HepG2 (cell line): Measurements from ENCODE around the gene ICAM3. TPM values are rescaled to one million over a fixed set of nuclear protein-coding genes. Genes with fewer than 3 reads are reported as not detected.

ENCODE experiments used
- CSRNP1 ChIP-seq: sonication (generic); formaldehyde crosslinking; IDR thresholded peaks from 2 replicates; pipeline ENCODE4 v1.8.1; 2023; ENCODE audit warnings: mild to moderate bottlenecking, missing genetic modification reagents
- JARID2 ChIP-seq: sonication (generic); formaldehyde crosslinking; IDR thresholded peaks from 2 replicates; pipeline ENCODE4 v1.8.1; 2023; ENCODE audit warnings: missing genetic modification reagents, inconsistent platforms; ENCODE audit not compliant: insufficient replicate concordance
- MTA3 ChIP-seq: sonication (generic); formaldehyde crosslinking; IDR thresholded peaks from 2 replicates; pipeline ENCODE4 v1.4.0; 2020; ENCODE audit warnings: missing genetic modification reagents
- NBN ChIP-seq: fragments of 450-650 bp; conservative IDR thresholded peaks from 2 replicates; pipeline ENCODE4 v1.6.1; 2017
- ZMYM4 ChIP-seq: sonication (generic); formaldehyde crosslinking; IDR thresholded peaks from 2 replicates; pipeline ENCODE4 v1.8.1; 2023; ENCODE audit warnings: mild to moderate bottlenecking, missing genetic modification reagents
- ZNF10 ChIP-seq: sonication (generic); formaldehyde crosslinking; IDR thresholded peaks from 2 replicates; pipeline ENCODE4 v1.4.0; 2020; ENCODE audit warnings: mild to moderate bottlenecking, low read depth, missing genetic modification reagents, borderline replicate concordance
- ZNF337 ChIP-seq: sonication (generic); formaldehyde crosslinking; IDR thresholded peaks from 2 replicates; pipeline ENCODE4 v1.5.1; 2020; ENCODE audit warnings: missing genetic modification reagents, low read depth, mild to moderate bottlenecking, borderline replicate concordance
- ZNF512B ChIP-seq: sonication (generic); formaldehyde crosslinking; IDR thresholded peaks from 2 replicates; pipeline ENCODE4 v1.5.1; 2020; ENCODE audit warnings: missing genetic modification reagents, mild to moderate bottlenecking, borderline replicate concordance
- ZNF562 ChIP-seq: sonication (generic); formaldehyde crosslinking; IDR thresholded peaks from 2 replicates; pipeline ENCODE4 v1.8.0; 2022; ENCODE audit warnings: missing genetic modification reagents, borderline replicate concordance
- polyA plus RNA-seq, 8 experiments: library from polyadenylated mRNA; depleted of rRNA in 3 of 8; stranded (reverse) in 7 of 8; unstranded in 1 of 8; fragments of >200 nt; fragmentation: Illumina TruSeq in 4 of 8; extraction: Trizol in 4 of 8; gene quantifications; 2 replicates each; pipeline versions ENCODE4 v1.2.1 to v1.2.3, GENCODE V29; 2011 to 2016; ENCODE audit warnings: low read depth in 4 of 8, missing spikeins in 1 of 8, mixed read lengths in 1 of 8; ENCODE audit not compliant: insufficient read depth in 1 of 8
- total RNA-seq, 5 experiments: library from RNA; depleted of rRNA; stranded (reverse); fragments of >200 nt; fragmentation: Illumina TruSeq; extraction: Trizol; gene quantifications; 2 replicates each; pipeline ENCODE4 v1.2.3, GENCODE V29; 2016; ENCODE audit warnings: low read depth in 1 of 5
- TF ChIP-seq, protein P1 (sequence below): sonication (generic); formaldehyde crosslinking; IDR thresholded peaks from 2 replicates; pipeline ENCODE4 v1.4.0; 2020; ENCODE audit warnings: missing genetic modification reagents, borderline replicate concordance
- TF ChIP-seq, protein P2 (sequence below): sonication (generic); formaldehyde crosslinking; IDR thresholded peaks from 2 replicates; pipeline ENCODE4 v1.5.1; 2020; ENCODE audit warnings: mild to moderate bottlenecking, missing genetic modification reagents, borderline replicate concordance
- TF ChIP-seq, protein P3 (sequence below): IDR thresholded peaks from 2 replicates; pipeline ENCODE4 v1.6.1; 2016; ENCODE audit warnings: mild to moderate bottlenecking

Gene ICAM3
- total and polyA plus RNA-seq, 2 of the 13 experiments (the other 11 are each of a cell fraction or from before 2014, with no cell fraction given): 14.1 to 21.0 TPM

DNA sequence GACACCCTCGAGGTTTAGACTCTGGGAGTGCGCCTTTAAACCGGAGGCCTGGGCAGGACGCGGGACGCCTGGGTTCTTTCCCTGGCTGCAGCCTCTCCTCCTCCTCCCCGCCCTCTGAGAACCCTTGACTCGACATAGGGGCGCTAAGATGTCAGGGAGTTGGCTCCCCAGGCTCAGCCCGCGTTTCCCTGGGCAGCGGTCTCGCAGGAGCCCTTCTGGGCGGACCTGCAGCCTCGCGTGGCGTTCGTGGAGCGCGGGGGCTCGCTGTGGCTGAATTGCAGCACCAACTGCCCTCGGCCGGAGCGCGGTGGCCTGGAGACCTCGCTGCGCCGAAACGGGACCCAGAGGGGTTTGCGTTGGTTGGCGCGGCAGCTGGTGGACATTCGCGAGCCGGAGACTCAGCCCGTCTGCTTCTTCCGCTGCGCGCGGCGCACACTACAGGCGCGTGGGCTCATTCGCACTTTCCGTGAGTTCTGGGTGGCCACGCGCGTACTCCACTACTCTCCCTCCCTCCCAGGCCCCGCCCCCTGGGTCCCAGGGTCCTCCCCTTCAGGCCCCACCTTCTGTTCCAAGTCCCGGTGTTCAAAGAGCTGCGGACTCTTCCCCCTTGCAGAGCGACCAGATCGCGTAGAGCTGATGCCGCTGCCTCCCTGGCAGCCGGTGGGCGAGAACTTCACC is 48.4 kb downstream of the ICAM3 start (continued):
- TF ChIP-seq CSRNP1 (0 out of 2 replicates have a peak, but pooled peaks have one; percentile 5), MTA3 (CRISPR knock-in tag) (no peak), NBN (no peak), ZNF562 (CRISPR knock-in tag) (no peak), ZNF10 (CRISPR knock-in tag) (no peak), ZNF337 (CRISPR knock-in tag) (no peak), ZMYM4 (CRISPR knock-in tag) (no peak), JARID2 (no peak), ZNF512B (CRISPR knock-in tag) (no peak)
- TF ChIP-seq, protein P1, sequence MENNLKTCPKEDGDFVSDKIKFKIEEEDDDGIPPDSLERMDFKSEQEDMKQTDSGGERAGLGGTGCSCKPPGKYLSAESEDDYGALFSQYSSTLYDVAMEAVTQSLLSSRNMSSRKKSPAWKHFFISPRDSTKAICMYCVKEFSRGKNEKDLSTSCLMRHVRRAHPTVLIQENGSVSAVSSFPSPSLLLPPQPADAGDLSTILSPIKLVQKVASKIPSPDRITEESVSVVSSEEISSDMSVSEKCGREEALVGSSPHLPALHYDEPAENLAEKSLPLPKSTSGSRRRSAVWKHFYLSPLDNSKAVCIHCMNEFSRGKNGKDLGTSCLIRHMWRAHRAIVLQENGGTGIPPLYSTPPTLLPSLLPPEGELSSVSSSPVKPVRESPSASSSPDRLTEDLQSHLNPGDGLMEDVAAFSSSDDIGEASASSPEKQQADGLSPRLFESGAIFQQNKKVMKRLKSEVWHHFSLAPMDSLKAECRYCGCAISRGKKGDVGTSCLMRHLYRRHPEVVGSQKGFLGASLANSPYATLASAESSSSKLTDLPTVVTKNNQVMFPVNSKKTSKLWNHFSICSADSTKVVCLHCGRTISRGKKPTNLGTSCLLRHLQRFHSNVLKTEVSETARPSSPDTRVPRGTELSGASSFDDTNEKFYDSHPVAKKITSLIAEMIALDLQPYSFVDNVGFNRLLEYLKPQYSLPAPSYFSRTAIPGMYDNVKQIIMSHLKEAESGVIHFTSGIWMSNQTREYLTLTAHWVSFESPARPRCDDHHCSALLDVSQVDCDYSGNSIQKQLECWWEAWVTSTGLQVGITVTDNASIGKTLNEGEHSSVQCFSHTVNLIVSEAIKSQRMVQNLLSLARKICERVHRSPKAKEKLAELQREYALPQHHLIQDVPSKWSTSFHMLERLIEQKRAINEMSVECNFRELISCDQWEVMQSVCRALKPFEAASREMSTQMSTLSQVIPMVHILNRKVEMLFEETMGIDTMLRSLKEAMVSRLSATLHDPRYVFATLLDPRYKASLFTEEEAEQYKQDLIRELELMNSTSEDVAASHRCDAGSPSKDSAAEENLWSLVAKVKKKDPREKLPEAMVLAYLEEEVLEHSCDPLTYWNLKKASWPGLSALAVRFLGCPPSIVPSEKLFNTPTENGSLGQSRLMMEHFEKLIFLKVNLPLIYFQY (CRISPR knock-in tag): no peak
- TF ChIP-seq, protein P2, sequence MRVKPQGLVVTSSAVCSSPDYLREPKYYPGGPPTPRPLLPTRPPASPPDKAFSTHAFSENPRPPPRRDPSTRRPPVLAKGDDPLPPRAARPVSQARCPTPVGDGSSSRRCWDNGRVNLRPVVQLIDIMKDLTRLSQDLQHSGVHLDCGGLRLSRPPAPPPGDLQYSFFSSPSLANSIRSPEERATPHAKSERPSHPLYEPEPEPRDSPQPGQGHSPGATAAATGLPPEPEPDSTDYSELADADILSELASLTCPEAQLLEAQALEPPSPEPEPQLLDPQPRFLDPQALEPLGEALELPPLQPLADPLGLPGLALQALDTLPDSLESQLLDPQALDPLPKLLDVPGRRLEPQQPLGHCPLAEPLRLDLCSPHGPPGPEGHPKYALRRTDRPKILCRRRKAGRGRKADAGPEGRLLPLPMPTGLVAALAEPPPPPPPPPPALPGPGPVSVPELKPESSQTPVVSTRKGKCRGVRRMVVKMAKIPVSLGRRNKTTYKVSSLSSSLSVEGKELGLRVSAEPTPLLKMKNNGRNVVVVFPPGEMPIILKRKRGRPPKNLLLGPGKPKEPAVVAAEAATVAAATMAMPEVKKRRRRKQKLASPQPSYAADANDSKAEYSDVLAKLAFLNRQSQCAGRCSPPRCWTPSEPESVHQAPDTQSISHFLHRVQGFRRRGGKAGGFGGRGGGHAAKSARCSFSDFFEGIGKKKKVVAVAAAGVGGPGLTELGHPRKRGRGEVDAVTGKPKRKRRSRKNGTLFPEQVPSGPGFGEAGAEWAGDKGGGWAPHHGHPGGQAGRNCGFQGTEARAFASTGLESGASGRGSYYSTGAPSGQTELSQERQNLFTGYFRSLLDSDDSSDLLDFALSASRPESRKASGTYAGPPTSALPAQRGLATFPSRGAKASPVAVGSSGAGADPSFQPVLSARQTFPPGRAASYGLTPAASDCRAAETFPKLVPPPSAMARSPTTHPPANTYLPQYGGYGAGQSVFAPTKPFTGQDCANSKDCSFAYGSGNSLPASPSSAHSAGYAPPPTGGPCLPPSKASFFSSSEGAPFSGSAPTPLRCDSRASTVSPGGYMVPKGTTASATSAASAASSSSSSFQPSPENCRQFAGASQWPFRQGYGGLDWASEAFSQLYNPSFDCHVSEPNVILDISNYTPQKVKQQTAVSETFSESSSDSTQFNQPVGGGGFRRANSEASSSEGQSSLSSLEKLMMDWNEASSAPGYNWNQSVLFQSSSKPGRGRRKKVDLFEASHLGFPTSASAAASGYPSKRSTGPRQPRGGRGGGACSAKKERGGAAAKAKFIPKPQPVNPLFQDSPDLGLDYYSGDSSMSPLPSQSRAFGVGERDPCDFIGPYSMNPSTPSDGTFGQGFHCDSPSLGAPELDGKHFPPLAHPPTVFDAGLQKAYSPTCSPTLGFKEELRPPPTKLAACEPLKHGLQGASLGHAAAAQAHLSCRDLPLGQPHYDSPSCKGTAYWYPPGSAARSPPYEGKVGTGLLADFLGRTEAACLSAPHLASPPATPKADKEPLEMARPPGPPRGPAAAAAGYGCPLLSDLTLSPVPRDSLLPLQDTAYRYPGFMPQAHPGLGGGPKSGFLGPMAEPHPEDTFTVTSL (CRISPR knock-in tag): no peak
- TF ChIP-seq, protein P3, sequence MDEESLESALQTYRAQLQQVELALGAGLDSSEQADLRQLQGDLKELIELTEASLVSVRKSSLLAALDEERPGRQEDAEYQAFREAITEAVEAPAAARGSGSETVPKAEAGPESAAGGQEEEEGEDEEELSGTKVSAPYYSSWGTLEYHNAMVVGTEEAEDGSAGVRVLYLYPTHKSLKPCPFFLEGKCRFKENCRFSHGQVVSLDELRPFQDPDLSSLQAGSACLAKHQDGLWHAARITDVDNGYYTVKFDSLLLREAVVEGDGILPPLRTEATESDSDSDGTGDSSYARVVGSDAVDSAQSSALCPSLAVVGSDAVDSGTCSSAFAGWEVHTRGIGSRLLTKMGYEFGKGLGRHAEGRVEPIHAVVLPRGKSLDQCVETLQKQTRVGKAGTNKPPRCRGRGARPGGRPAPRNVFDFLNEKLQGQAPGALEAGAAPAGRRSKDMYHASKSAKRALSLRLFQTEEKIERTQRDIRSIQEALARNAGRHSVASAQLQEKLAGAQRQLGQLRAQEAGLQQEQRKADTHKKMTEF (CRISPR knock-in tag): peak; percentile 26; the same call in 1 of the 2 replicates
